Fibroblast of pulmonary artery (primary cell): ENCODE results near the gene BTBD2.
A peak's percentile ranks its signal among the peaks of the same experiment; 100 is the strongest.

ENCODE experiments used
- DNase-seq: peaks from one replicate; pipeline ENCODE4 v3.0.0-alpha.2; 2010; ENCODE audit warnings: low read depth
- H3K4me3 ChIP-seq: replicated peaks from 2 replicates; pipeline ENCODE4 v1.5.1; 2011; ENCODE audit warnings: low read depth, mild to moderate bottlenecking, control low read depth, low read length, moderate library complexity
- TF ChIP-seq, protein P1 (sequence below): IDR thresholded peaks from 2 replicates; pipeline ENCODE4 v1.5.1; 2011; ENCODE audit warnings: mild to moderate bottlenecking, control low read depth, low read length, inconsistent platforms; ENCODE audit errors: missing control alignments

Gene BTBD2

DNA sequence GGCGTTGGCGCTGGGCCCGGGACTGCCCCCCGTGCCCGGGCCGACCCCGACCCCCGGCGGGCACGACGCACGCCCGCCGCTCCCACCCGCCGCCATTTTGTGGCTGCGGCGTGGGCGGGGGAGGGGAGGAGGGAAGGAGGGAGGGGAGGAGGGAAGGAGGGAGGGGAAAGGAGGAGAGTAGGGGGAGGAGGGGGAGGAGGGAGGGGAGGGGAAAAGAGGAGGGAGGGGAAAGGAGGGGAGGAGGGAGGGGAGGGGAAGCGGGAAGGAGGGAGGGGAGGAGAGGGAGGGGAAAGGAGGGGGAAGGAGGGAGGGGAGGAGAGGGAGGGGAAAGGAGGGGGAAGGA is at the start of gene BTBD2:
BTBD2 (minus strand) TSS at position 107 of the 343 bp plus-strand sequence; CDS start at position 96, 11 bp downstream.
- peak within 1 kb of the TSS; percentile 58 for H3K4me3 ChIP-seq
- DNase-seq, result peak; percentile 87
- TF ChIP-seq, protein P1, sequence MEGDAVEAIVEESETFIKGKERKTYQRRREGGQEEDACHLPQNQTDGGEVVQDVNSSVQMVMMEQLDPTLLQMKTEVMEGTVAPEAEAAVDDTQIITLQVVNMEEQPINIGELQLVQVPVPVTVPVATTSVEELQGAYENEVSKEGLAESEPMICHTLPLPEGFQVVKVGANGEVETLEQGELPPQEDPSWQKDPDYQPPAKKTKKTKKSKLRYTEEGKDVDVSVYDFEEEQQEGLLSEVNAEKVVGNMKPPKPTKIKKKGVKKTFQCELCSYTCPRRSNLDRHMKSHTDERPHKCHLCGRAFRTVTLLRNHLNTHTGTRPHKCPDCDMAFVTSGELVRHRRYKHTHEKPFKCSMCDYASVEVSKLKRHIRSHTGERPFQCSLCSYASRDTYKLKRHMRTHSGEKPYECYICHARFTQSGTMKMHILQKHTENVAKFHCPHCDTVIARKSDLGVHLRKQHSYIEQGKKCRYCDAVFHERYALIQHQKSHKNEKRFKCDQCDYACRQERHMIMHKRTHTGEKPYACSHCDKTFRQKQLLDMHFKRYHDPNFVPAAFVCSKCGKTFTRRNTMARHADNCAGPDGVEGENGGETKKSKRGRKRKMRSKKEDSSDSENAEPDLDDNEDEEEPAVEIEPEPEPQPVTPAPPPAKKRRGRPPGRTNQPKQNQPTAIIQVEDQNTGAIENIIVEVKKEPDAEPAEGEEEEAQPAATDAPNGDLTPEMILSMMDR, result no peak

DNA sequence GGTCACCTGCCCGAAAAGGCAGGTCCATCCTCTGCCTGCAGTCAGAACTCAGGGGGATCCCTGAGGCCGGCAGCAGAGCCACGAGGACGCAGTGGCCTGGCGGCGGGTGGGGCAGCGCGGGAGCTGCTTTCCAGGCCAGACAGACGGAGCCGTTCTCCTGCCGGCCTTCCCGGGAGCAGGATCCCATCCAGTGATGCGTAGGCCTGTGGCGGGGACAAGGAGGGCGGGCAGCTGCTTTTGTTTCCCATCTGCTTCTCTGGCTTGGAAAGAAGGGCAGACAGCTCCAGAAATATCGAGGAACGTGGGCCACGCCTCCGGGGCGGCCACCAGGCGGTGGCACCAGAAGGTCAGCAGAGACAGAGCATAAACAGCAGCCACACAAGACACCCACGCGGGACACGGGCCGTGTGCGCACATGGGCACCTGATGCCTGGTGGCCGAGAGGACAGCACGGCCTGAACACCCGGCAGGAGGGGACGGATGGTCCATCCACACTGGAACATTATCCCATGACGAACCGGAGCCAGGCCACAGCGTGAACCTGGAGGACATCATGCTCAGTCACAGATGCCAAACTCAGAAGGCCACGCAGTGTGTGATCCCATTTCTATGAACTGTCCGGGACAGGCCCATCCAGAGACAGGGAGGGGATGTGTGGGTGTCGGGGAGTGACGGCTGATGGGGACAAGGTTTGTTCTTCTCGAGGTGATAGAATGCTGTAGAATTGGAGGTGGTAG is 49.4 kb upstream of the BTBD2 start:
- TF ChIP-seq, protein P1, result no peak
- DNase-seq, result no peak

DNA sequence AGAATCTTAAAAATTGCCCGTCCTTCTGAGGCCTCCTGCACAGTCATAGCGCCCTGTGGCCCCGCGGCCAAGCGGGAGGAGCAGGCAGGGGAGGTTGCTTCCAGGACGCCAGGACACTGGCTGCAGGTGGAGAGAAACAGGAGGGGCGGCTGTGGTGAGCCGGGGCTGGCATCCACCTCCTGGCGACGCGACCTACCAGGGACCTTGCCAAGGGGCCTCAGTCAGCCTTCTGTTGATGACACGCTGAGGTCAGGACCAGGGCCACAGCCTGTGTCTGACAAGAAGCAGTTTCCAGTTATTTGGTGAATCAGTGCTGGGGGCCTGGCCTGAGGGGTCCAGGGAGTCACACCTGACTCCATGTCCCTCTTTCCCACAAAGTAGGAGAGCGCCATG is 48.9 kb upstream of the BTBD2 start:
- H3K4me3 ChIP-seq, result no peak overlapping the region
- TF ChIP-seq, protein P1, result no peak
- DNase-seq, result no peak

More for the DNA sequence above, 49.4 kb upstream of the BTBD2 start:
- H3K4me3 ChIP-seq, result no peak overlapping the region

DNA sequence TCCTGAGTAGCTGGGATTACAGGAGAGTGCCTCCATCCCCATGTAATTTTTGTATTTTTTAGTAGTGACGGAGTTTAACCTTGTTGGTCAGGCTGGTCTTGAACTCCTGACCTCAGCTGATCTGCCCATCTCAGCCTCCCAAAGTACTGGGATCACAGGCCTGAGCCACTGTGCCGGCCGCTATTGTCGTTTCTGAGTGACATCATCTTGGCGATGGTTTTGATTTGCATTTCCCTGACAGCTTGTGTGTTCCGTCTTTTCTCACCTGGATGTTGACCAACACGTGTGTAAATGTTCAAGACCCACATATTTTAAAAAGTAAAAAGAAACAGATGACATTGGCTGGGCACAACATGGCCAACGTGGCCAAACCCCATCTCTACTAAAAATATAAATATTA is 48.3 kb upstream of the BTBD2 start:
- no peak overlapping the region for H3K4me3 ChIP-seq
- no peak for DNase-seq
- TF ChIP-seq, protein P1, result no peak

DNA sequence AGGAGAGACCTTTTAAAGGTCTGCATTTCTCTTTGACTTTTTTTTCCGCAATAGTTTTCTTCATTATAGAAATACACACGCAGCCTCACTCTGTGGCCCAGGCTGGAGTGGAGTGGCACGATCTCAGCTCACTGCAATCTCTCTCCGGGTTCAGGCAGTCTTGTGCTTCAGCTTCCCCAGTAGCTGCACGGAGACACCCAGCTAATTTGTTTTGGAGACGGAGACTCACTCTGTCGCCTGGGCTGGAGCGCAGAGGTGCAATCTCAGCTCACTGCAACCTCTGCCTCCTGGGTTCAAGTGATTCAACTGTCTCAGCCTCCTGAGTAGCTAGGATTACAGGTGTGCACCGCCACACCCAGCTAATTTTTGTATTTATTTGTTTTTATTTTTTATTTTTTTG is 47.3 kb upstream of the BTBD2 start:
- TF ChIP-seq, protein P1, result no peak
- no peak for DNase-seq
- H3K4me3 ChIP-seq, result no peak overlapping the region

DNA sequence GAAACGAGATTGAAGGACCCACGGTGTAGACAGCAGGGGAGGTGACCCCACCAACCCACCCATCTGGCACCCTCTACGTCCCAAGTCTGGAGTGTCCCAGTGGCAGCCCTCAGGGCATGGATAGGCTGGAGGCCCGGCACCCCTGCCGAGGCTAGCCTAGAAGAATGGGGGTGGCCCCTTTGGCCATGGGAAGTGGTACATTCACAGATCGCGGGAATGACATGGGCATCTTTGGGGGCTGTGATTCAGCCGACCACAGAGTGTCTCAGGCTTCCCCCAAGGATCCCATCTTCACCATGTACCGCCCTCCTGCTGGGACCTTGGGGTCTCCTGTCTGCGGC is 46.8 kb upstream of the BTBD2 start:
- TF ChIP-seq, protein P1, result no peak
- H3K4me3 ChIP-seq, result no peak overlapping the region
- no peak for DNase-seq

DNA sequence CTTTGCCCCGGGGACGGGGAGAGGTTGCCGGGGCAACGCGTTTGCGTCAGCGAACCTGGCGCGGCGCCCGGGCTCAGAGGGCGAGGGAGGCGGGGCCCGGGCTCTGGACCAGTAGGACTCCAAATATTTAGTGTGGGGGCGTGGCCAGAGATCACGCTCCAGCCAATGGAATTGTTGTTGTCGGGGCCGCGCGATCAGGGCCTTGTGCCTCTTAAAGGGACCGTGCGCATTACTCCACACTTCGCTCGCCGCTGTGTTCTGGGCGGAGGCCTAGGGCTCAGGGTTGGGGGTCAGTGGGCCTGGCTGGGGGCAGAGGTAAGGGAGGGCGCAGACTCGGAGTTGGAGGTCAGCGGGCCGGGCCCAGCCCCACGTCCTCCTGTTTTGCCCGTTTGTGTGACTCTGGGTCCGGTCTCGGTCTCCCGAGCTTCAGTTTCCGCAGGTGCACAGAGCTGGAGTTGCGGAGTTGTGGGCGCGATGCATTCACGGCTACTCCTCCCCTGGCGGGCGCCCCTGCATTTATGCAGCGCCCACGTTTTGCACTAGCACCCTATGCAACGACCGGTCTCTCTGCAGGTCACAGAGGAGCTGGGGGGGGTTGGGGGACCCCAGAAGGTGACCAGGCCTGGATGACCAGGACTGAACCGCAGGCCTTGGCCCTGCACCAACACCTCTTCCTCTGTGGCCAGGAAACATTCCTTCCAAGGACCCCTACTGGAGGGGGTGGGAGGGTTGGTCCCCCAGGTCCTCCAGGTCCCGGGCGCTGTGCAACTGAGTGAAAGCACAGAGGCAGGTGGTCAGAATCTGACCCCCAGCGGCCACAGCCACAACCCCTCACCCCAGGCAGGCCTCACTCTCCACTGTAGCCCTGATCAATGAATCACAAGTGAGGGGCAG is 46.2 kb upstream of the BTBD2 start:
- H3K4me3 ChIP-seq, result peak overlapping the region; percentile 60
- TF ChIP-seq, protein P1, result no peak
- DNase-seq, result peak; percentile 98
